Activated T-cell treated with anti-CD3 and anti-CD28 coated beads, Interleukin-2, amount 50 U/mL, for 24 hours (primary cell): ENCODE data around the gene FKBP6.

Experiments
- DNase-seq: peaks from one replicate; pipeline ENCODE4 v3.0.0-alpha.2; 2020
- H3K27ac Mint-ChIP-seq: 2 replicates; pipeline ENCODE4 v1.8.0; 2020; ENCODE audit warnings: mild to moderate bottlenecking, mixed read lengths
- H3K27me3 Mint-ChIP-seq: 2 replicates; pipeline ENCODE4 v1.8.0; 2020; ENCODE audit warnings: mixed read lengths
- H3K36me3 Mint-ChIP-seq: 2 replicates; pipeline ENCODE4 v1.8.0; 2020; ENCODE audit warnings: low read depth, mixed read lengths
- H3K4me1 Mint-ChIP-seq: 2 replicates; pipeline ENCODE4 v1.8.0; 2020; ENCODE audit warnings: low read depth, mixed read lengths
- H3K4me3 Mint-ChIP-seq: 2 replicates; pipeline ENCODE4 v1.8.0; 2020; ENCODE audit warnings: mild to moderate bottlenecking, moderate library complexity, mixed read lengths
- H3K9me3 Mint-ChIP-seq: 2 replicates; pipeline ENCODE4 v1.8.0; 2020; ENCODE audit warnings: mixed read lengths

The FKBP6 gene

DNA sequence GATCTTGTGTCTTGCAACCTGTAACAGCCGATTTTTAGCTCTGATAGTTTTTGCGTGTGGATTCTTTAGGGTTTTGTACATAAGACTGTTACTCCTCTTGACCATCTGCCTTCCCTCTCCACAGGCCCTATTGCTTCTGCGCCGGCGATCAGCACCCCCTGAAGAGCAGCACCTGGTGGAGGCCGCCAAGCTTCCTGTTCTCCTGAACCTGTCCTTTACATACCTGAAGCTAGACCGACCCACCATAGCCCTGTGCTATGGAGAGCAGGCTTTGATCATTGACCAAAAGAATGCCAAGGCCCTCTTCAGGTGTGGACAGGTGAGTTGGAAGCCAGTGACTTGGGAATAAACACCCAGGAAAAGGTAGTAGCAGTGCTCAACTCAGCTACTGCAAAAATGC is 12.6 kb downstream of the FKBP6 start:
- DNase-seq = no peak
- H3K4me1 Mint-ChIP-seq = no peaks in the 10 kb centered on the region
- H3K36me3 Mint-ChIP-seq = no peaks in the 10 kb centered on the region
- H3K4me3 Mint-ChIP-seq = no peak overlapping the region
- H3K9me3 Mint-ChIP-seq = no peaks in the 10 kb centered on the region
- H3K27ac Mint-ChIP-seq = no peak overlapping the region
- peaks cover 8% of the 10 kb centered on the region for H3K27me3 Mint-ChIP-seq

DNA sequence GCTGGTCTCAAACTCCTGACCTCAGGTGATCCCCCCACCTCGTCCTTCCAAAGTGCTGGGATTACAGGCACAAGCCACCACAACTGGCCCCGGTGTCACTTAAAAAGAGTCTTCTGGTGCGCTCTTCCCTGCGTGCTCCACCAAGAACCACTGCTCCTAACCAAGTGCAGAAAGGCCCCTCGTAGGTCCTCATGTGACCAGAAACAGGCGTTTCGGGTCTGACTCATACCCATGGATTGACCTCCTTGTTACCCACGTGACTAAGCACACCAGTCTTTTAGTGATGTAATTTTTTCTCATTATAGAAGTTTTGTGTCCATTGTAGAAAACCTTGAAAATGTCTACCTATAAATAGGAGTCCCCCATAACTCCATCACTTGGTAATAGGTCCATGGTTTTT is 13.9 kb downstream of the FKBP6 start:
- no peak overlapping the region for H3K4me3 Mint-ChIP-seq
- H3K36me3 Mint-ChIP-seq = no peaks in the 10 kb centered on the region
- H3K27ac Mint-ChIP-seq = no peak overlapping the region
- no peaks in the 10 kb centered on the region for H3K4me1 Mint-ChIP-seq
- DNase-seq = no peak
- no peaks in the 10 kb centered on the region for H3K9me3 Mint-ChIP-seq
- peaks cover 8% of the 10 kb centered on the region for H3K27me3 Mint-ChIP-seq

DNA sequence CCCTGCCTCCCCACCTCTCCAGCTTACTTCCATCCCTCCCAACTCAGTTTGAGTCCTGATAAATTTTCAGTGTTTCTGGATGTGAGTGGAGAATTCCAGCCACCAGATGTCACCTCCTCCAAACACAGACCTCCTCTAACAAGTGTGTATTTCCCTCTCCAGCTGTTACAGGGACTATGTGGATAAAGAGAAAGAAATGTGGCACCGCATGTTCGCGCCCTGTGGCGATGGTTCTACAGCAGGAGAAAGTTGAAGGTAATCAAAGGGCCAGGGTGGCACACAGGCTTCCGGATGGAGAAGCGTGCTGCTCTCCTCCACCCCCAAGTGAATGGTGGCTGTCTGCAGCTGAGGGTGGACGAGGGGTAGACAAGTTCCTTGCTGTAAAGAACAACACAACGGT is 14.7 kb downstream of the FKBP6 start:
- no peak overlapping the region for H3K4me3 Mint-ChIP-seq
- peaks cover 8% of the 10 kb centered on the region for H3K27me3 Mint-ChIP-seq
- no peak overlapping the region for H3K27ac Mint-ChIP-seq

DNA sequence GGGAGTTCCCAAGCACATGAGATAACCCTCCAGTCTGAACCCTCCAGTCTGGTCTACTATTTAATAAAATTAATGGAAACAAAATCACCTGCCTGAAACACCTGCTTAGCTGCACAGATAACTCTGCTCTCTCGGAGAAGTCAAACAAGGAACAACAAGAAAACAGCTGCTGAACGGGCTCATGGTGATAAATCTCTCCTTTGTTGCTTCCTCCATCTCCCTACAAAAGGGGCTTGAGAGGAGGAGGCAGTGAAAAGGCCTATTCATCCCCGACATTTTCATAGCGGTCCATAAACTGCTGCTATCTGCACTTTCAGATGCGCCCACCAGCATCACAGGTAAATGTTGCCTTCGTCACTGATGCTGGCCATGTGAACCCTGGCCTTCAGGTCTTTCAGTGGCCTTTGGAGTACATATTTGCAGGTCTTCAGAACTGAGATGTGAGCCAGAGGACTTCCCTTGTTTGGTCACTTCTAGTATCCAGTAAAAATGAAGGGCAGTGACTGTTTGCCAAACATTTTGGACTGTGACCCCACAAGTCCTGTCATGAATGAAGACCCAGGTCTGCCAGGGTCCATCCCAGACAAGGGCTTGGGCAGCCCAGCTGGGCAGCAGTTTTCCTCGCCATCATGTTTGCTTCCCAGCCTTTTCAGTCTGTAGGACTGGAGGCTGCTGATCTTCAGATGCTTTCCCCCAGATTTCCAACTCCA is 15.9 kb downstream of the FKBP6 start:
- Mint-ChIP-seq H3K9me3 (no peaks in the 10 kb centered on the region), H3K27ac (no peak overlapping the region), H3K27me3 (peaks cover 8% of the 10 kb centered on the region), H3K4me1 (no peaks in the 10 kb centered on the region), H3K36me3 (no peaks in the 10 kb centered on the region), H3K4me3 (no peak overlapping the region)
- no peak for DNase-seq

More for the DNA sequence above, 14.7 kb downstream of the FKBP6 start:
- Mint-ChIP-seq H3K36me3 (no peaks in the 10 kb centered on the region), H3K4me1 (no peaks in the 10 kb centered on the region), H3K9me3 (no peaks in the 10 kb centered on the region)
- DNase-seq = no peak

DNA sequence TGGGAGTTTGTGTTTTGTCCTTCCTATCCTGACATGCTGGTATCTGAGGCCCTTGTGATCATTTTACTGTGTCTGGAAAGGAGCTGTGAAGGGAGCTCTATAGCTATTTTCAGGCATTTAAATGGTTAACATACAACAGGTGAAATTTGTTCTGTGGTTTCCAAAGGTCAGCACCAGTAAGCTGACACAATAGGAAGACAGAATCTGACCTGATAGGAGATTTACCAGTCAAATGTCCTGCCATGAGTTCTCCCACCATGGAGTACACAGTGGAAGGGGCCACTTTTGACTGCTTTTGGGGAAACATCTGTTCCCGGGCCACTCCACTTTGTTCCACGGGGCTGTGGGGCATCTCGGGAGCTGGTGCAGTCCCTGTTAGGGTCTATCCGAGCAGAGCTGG is 17.6 kb downstream of the FKBP6 start:
- H3K4me1 Mint-ChIP-seq = no peaks in the 10 kb centered on the region

DNA sequence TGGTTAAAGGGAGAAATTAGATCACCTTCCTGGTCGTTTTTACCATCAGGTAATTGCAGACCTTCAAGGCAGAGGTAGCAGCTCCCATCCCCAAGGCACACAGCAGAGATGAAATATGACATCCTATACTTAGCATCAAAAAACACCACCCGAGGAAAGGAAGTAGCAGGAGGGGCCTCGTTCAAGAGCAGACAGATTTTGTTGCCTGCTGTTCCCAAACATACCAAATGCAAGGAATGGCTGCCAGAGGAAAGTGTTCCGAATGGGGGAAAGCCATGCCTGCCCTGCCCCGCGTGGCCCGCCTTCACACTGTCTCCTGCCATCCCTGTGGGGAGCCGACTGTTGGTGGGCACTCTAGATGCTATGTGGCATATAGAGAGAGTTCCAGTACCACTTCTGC is 18.0 kb downstream of the FKBP6 start:
- Mint-ChIP-seq H3K27ac (no peak overlapping the region), H3K4me3 (no peak overlapping the region), H3K27me3 (peaks cover 8% of the 10 kb centered on the region), H3K9me3 (no peaks in the 10 kb centered on the region), H3K4me1 (no peaks in the 10 kb centered on the region), H3K36me3 (no peaks in the 10 kb centered on the region)
- DNase-seq = no peak

More for the DNA sequence above, 17.6 kb downstream of the FKBP6 start:
- Mint-ChIP-seq H3K27ac (no peak overlapping the region), H3K4me3 (no peak overlapping the region), H3K9me3 (no peaks in the 10 kb centered on the region), H3K27me3 (peaks cover 8% of the 10 kb centered on the region), H3K36me3 (no peaks in the 10 kb centered on the region)
- no peak for DNase-seq

DNA sequence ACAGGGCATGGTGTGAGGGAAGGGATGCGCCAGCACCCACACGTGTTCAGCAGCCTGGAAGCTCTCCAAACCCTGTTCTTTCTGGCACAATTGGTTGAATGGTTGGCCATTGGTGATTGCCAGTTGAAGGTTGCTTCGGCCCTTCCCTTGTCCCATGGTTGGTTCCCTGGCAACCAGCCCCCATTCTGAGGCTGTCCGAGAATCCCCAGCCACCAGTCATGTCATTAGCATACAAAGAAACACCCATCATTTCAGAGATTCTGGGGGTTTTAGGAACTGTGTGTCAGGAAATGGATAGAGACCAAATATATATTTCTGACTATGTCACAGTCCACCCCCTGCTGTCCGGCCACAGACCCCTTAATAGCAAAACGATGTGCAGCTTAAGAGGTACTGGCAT is 21.8 kb downstream of the FKBP6 start:
- Mint-ChIP-seq H3K36me3 (no peaks in the 10 kb centered on the region), H3K9me3 (no peaks in the 10 kb centered on the region), H3K4me1 (no peaks in the 10 kb centered on the region), H3K4me3 (no peak overlapping the region), H3K27me3 (no peaks in the 10 kb centered on the region), H3K27ac (no peak overlapping the region)
- no peak for DNase-seq

DNA sequence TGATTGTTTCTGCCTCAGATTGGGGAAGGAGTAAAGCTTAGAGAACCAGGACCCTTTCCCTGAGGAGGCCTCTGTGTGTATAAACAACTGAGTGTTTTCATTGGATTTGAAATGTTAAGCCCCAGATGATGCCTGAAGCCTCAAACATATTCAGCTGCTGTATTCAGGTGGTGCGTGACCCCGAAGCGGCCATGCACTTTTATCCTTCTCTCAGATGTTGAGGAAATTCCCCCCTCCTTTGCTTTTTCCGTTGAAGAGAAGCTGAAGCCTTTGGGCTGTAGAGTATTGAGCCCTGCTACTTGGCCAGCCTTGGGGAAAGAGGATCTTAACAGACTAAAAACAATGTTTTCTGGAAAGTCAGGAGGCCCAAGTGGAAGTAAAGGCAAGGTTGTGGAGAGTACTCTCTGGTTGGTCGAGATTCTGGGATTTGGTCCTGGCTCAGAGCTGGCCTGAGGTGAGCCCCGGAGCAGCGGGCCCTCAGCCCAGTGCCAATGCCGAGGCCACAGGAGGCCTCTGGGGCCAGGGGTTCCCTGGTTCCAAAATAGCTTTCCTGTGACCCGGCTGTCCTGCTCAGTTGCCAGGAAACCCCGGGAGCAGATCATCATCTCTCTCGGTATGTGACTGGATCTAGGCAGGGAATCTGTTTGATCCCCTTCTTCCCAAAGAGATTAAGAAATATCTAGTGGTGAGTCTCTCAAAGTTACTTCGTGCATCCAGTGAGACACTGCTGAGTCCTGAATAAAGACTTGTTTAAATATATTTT is 22.5 kb downstream of the FKBP6 start:
- Mint-ChIP-seq H3K9me3 (no peaks in the 10 kb centered on the region), H3K4me1 (no peaks in the 10 kb centered on the region), H3K27ac (no peak overlapping the region), H3K27me3 (no peaks in the 10 kb centered on the region), H3K4me3 (no peak overlapping the region), H3K36me3 (no peaks in the 10 kb centered on the region)
- no peak for DNase-seq

DNA sequence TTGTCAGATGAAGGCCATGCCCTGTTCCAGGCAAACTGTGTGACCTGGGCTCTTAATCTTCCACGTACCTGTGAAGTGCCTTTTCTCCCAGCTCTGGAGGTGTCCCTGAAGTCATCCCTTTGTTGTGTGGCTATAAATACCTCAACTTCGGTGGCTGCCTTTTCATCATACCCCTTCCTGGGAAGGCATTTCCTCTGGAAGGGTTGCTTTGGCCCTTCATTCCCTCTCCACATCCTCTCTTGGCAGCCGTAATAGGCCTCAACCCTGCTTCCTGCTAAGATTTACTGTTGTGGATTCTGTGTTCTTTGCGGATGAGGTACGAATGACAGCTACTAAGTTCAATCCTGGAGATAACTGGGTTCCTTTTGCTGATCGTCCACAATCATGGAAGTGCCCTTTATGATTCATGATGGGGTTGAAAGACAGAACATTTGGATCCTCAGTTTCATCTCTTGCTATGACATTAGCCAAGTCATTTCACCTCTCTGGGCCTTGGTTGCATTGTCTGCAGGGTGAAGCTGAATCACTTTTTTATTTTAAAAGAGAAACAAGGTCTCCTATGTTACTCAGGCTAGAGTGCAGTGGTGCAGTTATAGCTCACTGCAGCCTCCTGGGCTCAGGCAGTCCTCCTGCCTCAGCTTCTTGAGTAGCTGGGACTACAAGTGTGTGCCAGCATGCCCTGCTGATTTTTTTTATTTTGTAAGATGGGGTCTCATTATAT is 23.6 kb downstream of the FKBP6 start:
- Mint-ChIP-seq H3K9me3 (no peaks in the 10 kb centered on the region), H3K36me3 (no peaks in the 10 kb centered on the region), H3K27me3 (no peaks in the 10 kb centered on the region), H3K27ac (no peak overlapping the region), H3K4me3 (no peak overlapping the region), H3K4me1 (no peaks in the 10 kb centered on the region)
- no peak for DNase-seq

DNA sequence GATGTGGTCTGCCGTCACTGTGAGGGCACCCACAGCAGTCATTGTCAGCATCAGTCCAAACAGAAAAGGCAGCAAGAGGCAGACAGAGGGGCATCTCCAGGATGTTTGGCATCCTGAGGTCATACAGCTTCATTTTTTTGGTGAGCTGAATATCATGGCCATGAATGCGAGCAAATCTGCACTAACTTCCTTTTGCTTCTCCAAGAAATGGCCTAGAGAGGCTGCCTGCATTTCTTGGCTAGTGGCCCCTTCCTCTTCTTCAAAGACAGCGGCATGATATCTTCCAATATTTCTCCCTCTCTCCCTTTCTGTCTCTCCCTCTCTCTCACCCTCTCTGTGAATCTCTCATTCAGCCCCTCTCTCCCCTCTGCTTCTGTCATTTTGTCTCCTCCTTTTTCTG is 24.8 kb downstream of the FKBP6 start:
- Mint-ChIP-seq H3K27ac (no peak overlapping the region), H3K9me3 (no peaks in the 10 kb centered on the region), H3K36me3 (no peaks in the 10 kb centered on the region), H3K4me3 (no peak overlapping the region), H3K4me1 (no peaks in the 10 kb centered on the region), H3K27me3 (no peaks in the 10 kb centered on the region)
- no peak for DNase-seq

DNA sequence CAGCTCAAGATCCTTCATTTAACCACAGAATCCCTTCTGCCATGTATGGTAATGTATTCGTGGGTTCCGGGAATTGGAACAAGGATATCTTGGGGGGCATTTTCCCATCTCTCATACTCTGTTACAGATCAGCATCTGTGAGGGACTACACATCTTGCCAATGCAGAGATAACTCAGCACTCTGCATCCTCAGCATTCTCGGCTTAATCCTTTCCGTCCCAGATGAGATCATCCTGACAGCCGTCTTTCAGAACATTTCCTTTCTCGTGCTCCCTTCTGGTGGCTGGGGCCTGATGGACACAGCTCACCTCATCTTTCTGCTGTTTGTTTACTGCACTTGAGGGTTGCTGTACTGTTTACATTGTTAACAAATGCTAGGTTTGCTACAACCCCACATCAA is 25.3 kb downstream of the FKBP6 start:
- H3K4me1 Mint-ChIP-seq = peaks cover 4% of the 10 kb centered on the region
- H3K36me3 Mint-ChIP-seq = no peaks in the 10 kb centered on the region
- no peaks in the 10 kb centered on the region for H3K9me3 Mint-ChIP-seq
- H3K27me3 Mint-ChIP-seq = no peaks in the 10 kb centered on the region
- H3K4me3 Mint-ChIP-seq = no peak overlapping the region
- DNase-seq = no peak
- no peak overlapping the region for H3K27ac Mint-ChIP-seq

DNA sequence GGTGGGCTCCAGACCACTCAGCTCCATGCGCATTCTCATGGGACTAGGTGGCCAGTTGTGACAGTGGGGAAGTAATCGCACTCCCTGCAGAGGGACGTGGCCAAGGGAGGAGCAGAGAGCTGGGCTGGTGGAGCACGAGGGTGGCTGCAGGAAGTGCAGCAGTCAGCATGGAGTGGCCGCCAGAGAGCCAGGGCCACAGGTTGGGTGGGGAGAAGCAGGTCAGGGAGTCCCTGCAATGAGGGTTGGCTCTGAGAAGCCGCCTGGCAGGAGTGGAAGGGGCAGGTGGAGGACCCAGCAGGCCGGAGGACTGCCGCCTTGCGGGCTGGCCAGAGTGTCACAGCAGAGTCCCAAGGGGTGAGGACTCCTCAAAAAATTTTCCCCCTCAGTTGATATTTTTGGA is 26.2 kb downstream of the FKBP6 start:
- Mint-ChIP-seq H3K9me3 (no peaks in the 10 kb centered on the region), H3K4me3 (no peak overlapping the region), H3K4me1 (peaks cover 6% of the 10 kb centered on the region), H3K36me3 (no peaks in the 10 kb centered on the region), H3K27me3 (peaks cover 1% of the 10 kb centered on the region), H3K27ac (no peak overlapping the region)
- DNase-seq = no peak

DNA sequence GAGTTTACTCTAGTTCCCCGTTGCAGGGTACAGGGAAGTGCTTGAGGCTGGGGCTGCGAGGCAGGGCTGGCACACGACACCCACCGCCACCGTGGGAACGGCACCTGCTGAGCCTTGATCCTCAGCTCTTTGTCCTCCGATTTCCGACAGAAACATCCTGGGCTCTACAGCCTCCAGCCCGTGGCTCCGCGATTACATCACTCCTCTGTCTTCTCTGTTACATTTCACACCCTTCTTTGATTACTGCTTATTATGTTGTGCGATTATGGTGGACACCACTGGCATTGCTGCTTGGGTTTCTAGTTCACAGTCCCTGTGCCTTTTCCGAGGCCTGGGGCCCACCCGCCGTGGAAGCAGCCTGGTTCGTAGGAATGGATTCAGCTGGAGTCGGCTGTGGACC is 26.9 kb downstream of the FKBP6 start:
- DNase-seq = no peak
- Mint-ChIP-seq H3K27me3 (peaks cover 5% of the 10 kb centered on the region), H3K36me3 (no peaks in the 10 kb centered on the region), H3K4me1 (peaks cover 6% of the 10 kb centered on the region), H3K4me3 (no peak overlapping the region), H3K9me3 (no peaks in the 10 kb centered on the region), H3K27ac (no peak overlapping the region)

DNA sequence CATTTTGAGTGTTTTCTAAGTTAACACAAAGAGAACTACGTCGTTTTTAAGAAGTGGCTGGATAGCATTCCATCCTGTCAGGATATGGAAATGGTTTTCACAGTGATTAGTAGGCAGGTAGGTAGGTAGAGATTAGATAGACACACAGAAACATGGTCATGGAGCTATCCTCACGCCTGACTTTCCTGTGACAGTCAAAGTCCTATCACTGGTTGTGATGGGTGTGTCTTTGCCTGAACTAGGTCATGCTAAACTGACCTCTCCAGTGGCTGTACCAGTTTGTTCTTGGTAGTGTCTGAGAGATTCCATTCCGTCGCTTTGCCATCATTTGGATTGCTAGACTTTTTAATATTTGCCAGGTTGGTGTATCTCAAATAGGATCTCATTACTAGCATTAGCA is 28.2 kb downstream of the FKBP6 start:
- peaks cover 11% of the 10 kb centered on the region for H3K27me3 Mint-ChIP-seq
- DNase-seq = no peak
- no peaks in the 10 kb centered on the region for H3K36me3 Mint-ChIP-seq

More for the DNA sequence above, 28.2 kb downstream of the FKBP6 start:
- Mint-ChIP-seq H3K4me1 (peaks cover 6% of the 10 kb centered on the region), H3K9me3 (no peaks in the 10 kb centered on the region), H3K27ac (no peak overlapping the region), H3K4me3 (no peak overlapping the region)
